HCT116 (cell line): ENCODE results near the gene SERINC5. TPM values are rescaled to one million over a fixed set of nuclear protein-coding genes. Genes with fewer than 3 reads are reported as not detected.

Source experiments
- ATAC-seq: fragments of 200-7000 bp; cut with Tn5 transposase; 2 replicates; pipeline ENCODE4 v1.9.1; 2020; ENCODE audit warnings: mild to moderate bottlenecking, moderate library complexity
- BruUV-seq: library from RNA; stranded (reverse); fragments of 400-500 nt; replicated peaks from 2 replicates; lab custom pipeline; 2021; lab: Mats Ljungman, UMichigan
- CTCF ChIA-PET: fragments of 300-600 bp; sonication (Branson Sonifier 250); formaldehyde crosslinking; loops from one replicate; lab custom pipeline; 2021; ENCODE audit warnings: antibody characterized with exemption; lab: Charles Lee
- POLR2A ChIA-PET: fragments of 300-600, 350-600 bp; sonication (Branson Sonifier 250); formaldehyde crosslinking; loops from one replicate; lab custom pipeline; 2021; ENCODE audit warnings: antibody characterized with exemption; lab: Charles Lee
- RAD21 ChIA-PET, 2 experiments: fragments of 300-600 bp; sonication (Branson Sonifier 250); formaldehyde crosslinking; loops; one replicate each; lab custom pipeline; 2023; ENCODE audit warnings: low total read pairs in 2 of 2; ENCODE audit not compliant: uncharacterized antibody in 2 of 2, unreplicated experiment in 2 of 2, low non-redundant PET in 1 of 2; lab: Charles Lee
- DNase-seq: peaks from one replicate; pipeline ENCODE4 v3.0.0-alpha.2; 2010; ENCODE audit warnings: low read depth, low spot score
- H2AFZ ChIP-seq: fragments of 200-600 bp; shearing (Covaris generic), sonication (generic); 2 replicates; pipeline ENCODE4 v1.6.1; 2017; ENCODE audit warnings: low read depth, mixed run types, mixed read lengths, antibody characterized with exemption, low read length; ENCODE audit not compliant: poor library complexity, severe bottlenecking
- H3K27ac ChIP-seq: 2 replicates; pipeline ENCODE4 v1.5.1; 2012; ENCODE audit warnings: low read depth, low read length
- H3K27me3 ChIP-seq: fragments of 200-600 bp; sonication (generic); 2 replicates; pipeline ENCODE4 v1.6.1; 2016; ENCODE audit warnings: mixed run types, low read length, mixed read lengths; ENCODE audit not compliant: insufficient read depth
- H3K36me3 ChIP-seq, 2 experiments: fragments of 200-500 bp in 1 of 2; fragments of 200-600 bp in 1 of 2; sonication (Bioruptor generic) in 1 of 2; sonication (generic) in 1 of 2; 2 replicates each; pipeline versions ENCODE4 v1.5.1 to v1.6.1; 2014 to 2016; ENCODE audit warnings: low read length in 2 of 2, inconsistent platforms in 1 of 2, mixed read lengths in 1 of 2, mixed run types in 1 of 2; ENCODE audit not compliant: insufficient read depth in 2 of 2, control insufficient read depth in 1 of 2
- H3K4me1 ChIP-seq, 2 experiments: fragments of 200-600 bp in 1 of 2; sonication (generic) in 1 of 2; 2 replicates each; pipeline versions ENCODE4 v1.5.1 to v1.6.1; 2012 to 2017; ENCODE audit warnings: low read length in 2 of 2, inconsistent platforms in 1 of 2, mild to moderate bottlenecking in 1 of 2, mixed read lengths in 1 of 2, mixed run types in 1 of 2, moderate library complexity in 1 of 2; ENCODE audit not compliant: insufficient read depth in 2 of 2, control insufficient read depth in 1 of 2
- H3K4me2 ChIP-seq: fragments of 200-600 bp; sonication (generic); 2 replicates; pipeline ENCODE4 v1.6.1; 2017; ENCODE audit warnings: mixed run types, low read length, mixed read lengths
- H3K4me3 ChIP-seq, 2 experiments: fragments of 200-600 bp in 1 of 2; sonication (generic) in 1 of 2; replicated peaks in 1 of 2; 2 replicates each; pipeline ENCODE4 v1.5.1; 2011 to 2016; ENCODE audit warnings: low read length in 2 of 2, control low read depth in 1 of 2, low read depth in 1 of 2, mild to moderate bottlenecking in 1 of 2, mixed read lengths in 1 of 2, mixed run types in 1 of 2
- H3K79me2 ChIP-seq: fragments of 200-600 bp; sonication (generic); 2 replicates; pipeline ENCODE4 v1.6.1; 2017; ENCODE audit warnings: mild to moderate bottlenecking, mixed run types, low read length, moderate library complexity, mixed read lengths; ENCODE audit not compliant: insufficient read depth
- H3K9ac ChIP-seq: fragments of 200-600 bp; sonication (generic); 2 replicates; pipeline ENCODE4 v1.6.1; 2016; ENCODE audit warnings: low read length, mixed read lengths
- H3K9me2 ChIP-seq: fragments of 200-600 bp; sonication (generic), shearing (Covaris generic); 2 replicates; pipeline ENCODE4 v1.6.1; 2017; ENCODE audit warnings: mixed run types, mild to moderate bottlenecking, moderate library complexity; ENCODE audit not compliant: insufficient read depth
- H3K9me3 ChIP-seq, 2 experiments: fragments of 200-500 bp in 1 of 2; fragments of 200-600 bp in 1 of 2; sonication (Bioruptor generic) in 1 of 2; sonication (generic) in 1 of 2; 2 replicates each; pipeline ENCODE4 v1.6.1; 2014 to 2017; ENCODE audit warnings: low read length in 2 of 2, mixed read lengths in 2 of 2, inconsistent platforms in 1 of 2, low read depth in 1 of 2, mild to moderate bottlenecking in 1 of 2, mixed run types in 1 of 2, moderate library complexity in 1 of 2; ENCODE audit not compliant: control insufficient read depth in 1 of 2, insufficient read depth in 1 of 2
- H4K20me1 ChIP-seq: fragments of 200-600 bp; sonication (generic), shearing (Covaris generic); 2 replicates; pipeline ENCODE4 v1.6.1; 2017; ENCODE audit warnings: mixed run types, mild to moderate bottlenecking, moderate library complexity; ENCODE audit not compliant: insufficient read depth
- ATF3 ChIP-seq: IDR thresholded peaks from 2 replicates; pipeline ENCODE4 v1.6.1; 2012
- CEBPB ChIP-seq: IDR thresholded peaks from 2 replicates; pipeline ENCODE4 v1.6.1; 2012; ENCODE audit warnings: low read depth
- CTCF ChIP-seq, 3 experiments: fragments of 200-600 bp in 1 of 3; sonication (generic) in 1 of 3; IDR thresholded peaks in 2 of 3; conservative IDR thresholded peaks in 1 of 3; 2 replicates each; pipeline ENCODE4 v1.5.1; 2012 to 2017; ENCODE audit warnings: low read depth in 2 of 3, low read length in 2 of 3, antibody characterized with exemption in 1 of 3, borderline replicate concordance in 1 of 3, control low read depth in 1 of 3, mild to moderate bottlenecking in 1 of 3, mixed read lengths in 1 of 3, mixed run types in 1 of 3, moderate library complexity in 1 of 3; ENCODE audit not compliant: insufficient read depth in 1 of 3
- EGR1 ChIP-seq: IDR thresholded peaks from 2 replicates; pipeline ENCODE4 v1.6.1; 2012; ENCODE audit warnings: low read depth
- EZH2 ChIP-seq: fragments of 200-600 bp; sonication (generic); IDR thresholded peaks from 2 replicates; pipeline ENCODE4 v1.6.1; 2017; ENCODE audit warnings: antibody characterized with exemption, mixed run types
- EZH2phosphoT487 ChIP-seq: fragments of 200-600 bp; IDR thresholded peaks from 2 replicates; pipeline ENCODE4 v1.6.1; 2018; ENCODE audit warnings: antibody characterized with exemption, borderline replicate concordance
- FOSL1 ChIP-seq: IDR thresholded peaks from 2 replicates; pipeline ENCODE4 v1.6.1; 2012; ENCODE audit warnings: low read depth
- JUND ChIP-seq: IDR thresholded peaks from 2 replicates; pipeline ENCODE4 v1.6.1; 2012
- MAX ChIP-seq: IDR thresholded peaks from 2 replicates; pipeline ENCODE4 v1.6.1; 2012
- POLR2A ChIP-seq: IDR thresholded peaks from 2 replicates; pipeline ENCODE4 v1.7.0; 2011; ENCODE audit warnings: borderline replicate concordance; ENCODE audit not compliant: insufficient read depth, insufficient read length; ENCODE audit errors: extremely low read depth
- POLR2AphosphoS5 ChIP-seq: IDR thresholded peaks from 2 replicates; pipeline ENCODE4 v1.6.1; 2011; ENCODE audit warnings: mild to moderate bottlenecking, low read depth, low read length, moderate library complexity
- SRF ChIP-seq: IDR thresholded peaks from 2 replicates; pipeline ENCODE4 v1.6.1; 2012; ENCODE audit warnings: low read depth
- TCF7L2 ChIP-seq: IDR thresholded peaks from 2 replicates; pipeline ENCODE4 v1.7.0; 2011; ENCODE audit warnings: borderline replicate concordance, inconsistent platforms; ENCODE audit not compliant: insufficient read depth, insufficient read length; ENCODE audit errors: extremely low read depth
- YY1 ChIP-seq: IDR thresholded peaks from 2 replicates; pipeline ENCODE4 v1.6.1; 2011; ENCODE audit warnings: low read length, low read depth, moderate library complexity, mild to moderate bottlenecking; ENCODE audit not compliant: insufficient replicate concordance; ENCODE audit errors: extremely low read depth
- ZBTB33 ChIP-seq: IDR thresholded peaks from 2 replicates; pipeline ENCODE4 v1.6.1; 2011; ENCODE audit warnings: mild to moderate bottlenecking, low read length, moderate library complexity; ENCODE audit not compliant: insufficient replicate concordance; ENCODE audit errors: extremely low read depth
- ZFX ChIP-seq: fragments of 450-650 bp; IDR thresholded peaks from 2 replicates; pipeline ENCODE4 v1.6.1; 2017
- ZNF274 ChIP-seq: fragments of 200-500 bp; sonication (Bioruptor generic); IDR thresholded peaks from 2 replicates; pipeline ENCODE4 v1.6.1; 2014; ENCODE audit warnings: mild to moderate bottlenecking, low read depth, low read length, inconsistent platforms
- intact Hi-C: fragments of 100-400 bp; cut with micrococcal nuclease; formaldehyde crosslinking; loops from 2 replicates; pipeline ENCODE4 v1.10.0; 2022
- total RNA-seq: library from RNA; stranded (reverse); gene quantifications from one replicate; pipeline ENCODE4 v1.2.1, GENCODE V29; 2021; ENCODE audit not compliant: unreplicated experiment

Gene SERINC5
- total RNA-seq, 1 experiment from 2014 or later, result 39.3 TPM

GRCh38 chr5:80269991-80270438 lies 14.2 kb upstream of the SERINC5 start:
- no TSS peak for BruUV-seq
- Histone ChIP-seq H3K79me2 (no peaks in the 10 kb centered on the region), H3K4me1 (peaks cover 3 to 16% of the 10 kb centered on the region in 2 experiments; a peak in 3 of 4 replicates), H3K36me3 (no peaks in the 10 kb centered on the region), H3K9me3 (no peaks in the 10 kb centered on the region), H3K27me3 (no peaks in the 10 kb centered on the region), H3K4me3 (no peak overlapping the region), H3K4me2 (no peak overlapping the region), H2AFZ (no peak overlapping the region), H4K20me1 (no peaks in the 10 kb centered on the region), H3K9me2 (no peaks in the 10 kb centered on the region), H3K27ac (no peak overlapping the region), H3K9ac (no peak overlapping the region)
- DNase-seq (no peak), ATAC-seq (no peak)
- POLR2A ChIA-PET, result no interaction called here
- RAD21 ChIA-PET, result no interaction called here
- TF ChIP-seq POLR2AphosphoS5 (no peak), EZH2 (no peak), FOSL1 (no peak), TCF7L2 (no peak), CEBPB (no peak), ZNF274 (no peak), MAX (no peak), JUND (no peak), YY1 (no peak), POLR2A (no peak), ZBTB33 (no peak), CTCF (IDR thresholded peaks at IDR 0.05 in 2 of 3, conservative IDR thresholded peaks at IDR 0.05 in 1 of 3; ENCODE audit: borderline replicate concordance in 1 of 3, insufficient read depth in 1 of 3, low read depth in 2 of 3, low read length in 2 of 3) (no peak), ATF3 (no peak), EZH2phosphoT487 (no peak), EGR1 (no peak), ZFX (no peak), SRF (no peak)
- CTCF ChIA-PET, result interaction anchor here (0.9 kb wide), 2 partner anchors 178 to 184 kb away, joined by 3 read pairs; no protein-coding TSS in a partner anchor
- intact Hi-C loops, result no loop called here
